ENCODE data around the gene ROPN1L.

DNA sequence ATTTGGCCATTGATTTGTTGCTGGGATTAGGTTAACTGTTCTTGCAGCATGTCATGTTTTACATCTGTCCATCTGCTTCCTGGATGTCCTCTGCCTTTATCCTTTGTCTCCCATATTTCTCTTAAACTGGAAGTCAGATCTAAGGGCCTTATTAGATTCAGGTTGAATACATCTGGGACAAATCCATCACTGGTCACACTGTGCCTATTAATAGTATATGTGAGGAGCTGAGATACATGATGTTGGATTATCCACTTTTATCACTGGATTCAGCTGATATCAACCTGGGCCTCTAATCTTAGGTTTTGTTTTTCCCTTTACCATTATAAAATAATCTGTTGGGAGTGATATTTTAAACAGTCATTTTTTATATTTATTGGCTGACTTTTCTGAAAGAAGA is 41.8 kb upstream of the ROPN1L start:
- TF ChIP-seq, protein P1, sequence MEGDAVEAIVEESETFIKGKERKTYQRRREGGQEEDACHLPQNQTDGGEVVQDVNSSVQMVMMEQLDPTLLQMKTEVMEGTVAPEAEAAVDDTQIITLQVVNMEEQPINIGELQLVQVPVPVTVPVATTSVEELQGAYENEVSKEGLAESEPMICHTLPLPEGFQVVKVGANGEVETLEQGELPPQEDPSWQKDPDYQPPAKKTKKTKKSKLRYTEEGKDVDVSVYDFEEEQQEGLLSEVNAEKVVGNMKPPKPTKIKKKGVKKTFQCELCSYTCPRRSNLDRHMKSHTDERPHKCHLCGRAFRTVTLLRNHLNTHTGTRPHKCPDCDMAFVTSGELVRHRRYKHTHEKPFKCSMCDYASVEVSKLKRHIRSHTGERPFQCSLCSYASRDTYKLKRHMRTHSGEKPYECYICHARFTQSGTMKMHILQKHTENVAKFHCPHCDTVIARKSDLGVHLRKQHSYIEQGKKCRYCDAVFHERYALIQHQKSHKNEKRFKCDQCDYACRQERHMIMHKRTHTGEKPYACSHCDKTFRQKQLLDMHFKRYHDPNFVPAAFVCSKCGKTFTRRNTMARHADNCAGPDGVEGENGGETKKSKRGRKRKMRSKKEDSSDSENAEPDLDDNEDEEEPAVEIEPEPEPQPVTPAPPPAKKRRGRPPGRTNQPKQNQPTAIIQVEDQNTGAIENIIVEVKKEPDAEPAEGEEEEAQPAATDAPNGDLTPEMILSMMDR (IDR thresholded peaks at IDR 0.05): no peak
- TF ChIP-seq POLR2A (IDR thresholded peaks at IDR 0.05): no peak
